Middle frontal gyrus (tissue), 1 donor: Measurements from ENCODE around the gene IRAK1BP1.
"Not testable (repeated sequence)": the region's sequence is repeated elsewhere in the genome, so short reads cannot be mapped to it uniquely, and the experiment has no call there.

Source experiments
- DNase-seq: peaks from one replicate; pipeline ENCODE4 v3.0.0-alpha.2; 2015; ENCODE audit warnings: low spot score; ENCODE audit errors: extremely low spot score

Gene IRAK1BP1, protein sequence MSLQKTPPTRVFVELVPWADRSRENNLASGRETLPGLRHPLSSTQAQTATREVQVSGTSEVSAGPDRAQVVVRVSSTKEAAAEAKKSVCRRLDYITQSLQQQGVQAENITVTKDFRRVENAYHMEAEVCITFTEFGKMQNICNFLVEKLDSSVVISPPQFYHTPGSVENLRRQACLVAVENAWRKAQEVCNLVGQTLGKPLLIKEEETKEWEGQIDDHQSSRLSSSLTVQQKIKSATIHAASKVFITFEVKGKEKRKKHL

DNA sequence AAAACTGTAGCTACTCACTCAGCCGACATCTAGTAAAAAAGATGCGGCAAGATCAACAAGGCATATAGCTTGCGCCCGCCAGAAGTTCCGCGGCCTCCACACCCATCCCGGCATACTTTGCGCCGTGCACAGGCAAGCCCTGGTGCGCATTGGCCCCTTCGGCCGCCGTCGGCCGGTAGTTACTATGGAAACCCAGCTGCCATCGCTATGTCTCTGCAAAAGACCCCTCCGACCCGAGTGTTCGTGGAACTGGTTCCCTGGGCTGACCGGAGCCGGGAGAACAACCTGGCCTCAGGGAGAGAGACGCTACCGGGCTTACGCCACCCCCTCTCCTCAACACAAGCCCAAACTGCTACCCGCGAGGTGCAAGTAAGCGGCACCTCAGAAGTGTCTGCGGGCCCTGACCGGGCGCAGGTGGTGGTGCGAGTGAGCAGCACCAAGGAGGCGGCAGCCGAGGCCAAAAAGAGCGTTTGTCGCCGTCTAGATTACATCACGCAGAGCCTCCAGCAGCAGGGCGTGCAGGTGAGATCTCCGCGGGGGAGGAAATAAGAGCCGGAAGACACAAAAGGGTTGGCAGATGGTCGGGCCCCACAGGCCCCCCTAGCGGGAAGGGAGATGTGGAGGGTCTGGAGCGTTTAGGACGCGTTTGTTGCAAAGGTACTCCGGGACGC lies at the start of gene IRAK1BP1:
Gene IRAK1BP1, plus strand, starts transcription at position 182 of the 671 bp plus-strand sequence. Its CDS starts 26 bp downstream, at position 208.
- peak; percentile 73 for DNase-seq

- DNase-seq, result no peak
Measured at GRCh38 chr6:78824045-78824444, 43.3 kb upstream of the IRAK1BP1 start.

DNA sequence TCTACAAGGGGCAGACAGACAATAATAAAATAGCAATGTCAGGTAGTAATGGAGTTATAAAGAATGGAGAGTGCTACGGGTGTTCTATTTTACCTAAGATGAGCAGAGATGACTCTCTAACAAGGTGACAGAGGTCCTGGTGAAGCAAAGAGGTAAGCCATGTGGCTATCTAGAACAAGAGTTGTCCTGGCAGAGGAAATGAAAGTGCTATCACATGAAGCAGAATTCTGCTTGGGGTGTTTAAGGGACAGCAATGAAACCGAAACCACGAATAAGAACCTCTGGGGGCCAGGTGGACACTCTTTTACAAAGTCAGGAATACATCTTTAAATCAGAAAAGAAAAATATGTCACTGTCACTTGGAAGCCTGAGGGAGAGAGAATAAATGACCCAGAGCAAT lies 37.9 kb upstream of the IRAK1BP1 start:
- no peak for DNase-seq

DNA sequence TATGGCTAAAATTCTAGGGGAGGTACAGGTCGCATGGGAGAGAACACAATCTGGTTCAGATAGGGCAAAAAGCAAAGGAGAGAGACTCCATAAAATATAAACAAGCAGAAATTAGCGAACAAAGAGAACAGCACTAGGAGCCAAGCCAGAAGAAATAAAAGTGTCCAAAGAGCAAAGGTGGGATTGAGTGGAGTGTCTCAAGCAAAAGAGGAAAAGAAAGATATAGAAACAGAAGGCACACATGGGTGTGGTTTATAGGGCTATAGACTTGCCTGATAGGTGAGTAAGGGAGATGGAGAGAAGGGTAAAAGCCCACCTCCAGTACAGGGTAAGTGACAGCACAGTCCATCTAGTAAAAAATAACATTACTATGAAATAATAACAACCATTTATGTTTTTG lies 36.5 kb upstream of the IRAK1BP1 start:
- no peak for DNase-seq

- no peak for DNase-seq
Measured at GRCh38 chr6:78831492-78831891, 35.9 kb upstream of the IRAK1BP1 start.

- DNase-seq, result no peak
Measured at GRCh38 chr6:78832091-78832808, 35.1 kb upstream of the IRAK1BP1 start.

DNA sequence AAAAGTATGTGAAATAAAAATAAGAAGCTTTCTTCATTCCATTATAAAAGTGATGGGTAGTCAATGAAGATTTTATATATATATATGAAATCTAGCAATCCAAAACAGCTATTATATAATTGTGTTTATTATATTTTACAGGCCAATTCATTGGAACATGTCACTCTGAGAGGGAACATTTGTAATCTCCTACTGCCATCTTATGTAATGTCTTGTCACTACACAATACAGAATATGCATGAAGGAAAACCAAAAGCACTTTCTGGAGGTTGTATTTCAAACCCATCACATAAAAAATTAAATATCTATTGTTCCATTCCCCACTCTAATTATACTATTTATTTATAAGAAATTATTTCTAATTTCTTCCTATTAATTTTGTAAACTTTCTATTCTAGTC lies 31.5 kb upstream of the IRAK1BP1 start:
- DNase-seq, result no peak

DNA sequence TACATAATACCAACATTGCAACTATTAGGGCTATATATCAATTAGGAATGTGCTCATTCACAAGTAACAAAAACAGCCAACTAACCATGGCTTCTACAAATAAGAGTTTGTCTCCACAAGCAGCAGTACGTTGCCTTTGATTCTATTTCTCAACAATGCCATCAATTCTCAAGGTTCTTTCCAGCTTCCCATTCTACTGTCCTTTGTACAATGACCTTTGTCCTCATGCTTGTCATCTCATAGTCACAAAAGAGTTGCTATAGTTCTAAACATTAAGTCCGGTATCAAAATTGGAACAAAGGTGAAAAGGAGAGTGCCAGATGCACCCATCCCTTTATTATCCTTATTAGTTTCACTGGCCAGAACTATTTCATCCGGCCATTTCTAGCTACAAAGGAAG lies 30.8 kb upstream of the IRAK1BP1 start:
- DNase-seq, result no peak

DNA sequence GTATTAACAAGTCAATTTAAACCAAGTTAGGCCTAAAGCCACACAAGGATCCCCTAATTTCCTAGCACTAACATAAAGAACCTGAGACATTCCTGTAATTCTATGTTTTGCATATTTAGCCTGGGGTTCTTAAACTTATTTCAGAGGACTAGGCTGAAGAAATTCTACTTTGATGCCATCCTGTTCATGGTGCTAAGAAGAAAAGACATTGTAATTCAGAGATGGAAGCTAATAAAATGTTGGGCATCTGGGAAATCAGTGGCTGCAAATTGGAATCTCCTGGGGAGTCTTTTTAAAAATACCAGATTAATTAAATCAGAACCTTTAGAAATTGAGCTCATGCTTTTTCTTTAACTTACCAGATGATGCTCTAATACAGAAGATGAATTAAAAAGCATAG lies 26.2 kb upstream of the IRAK1BP1 start:
- no peak for DNase-seq

- DNase-seq, result no peak
Measured at GRCh38 chr6:78842953-78843352, 24.4 kb upstream of the IRAK1BP1 start.

DNA sequence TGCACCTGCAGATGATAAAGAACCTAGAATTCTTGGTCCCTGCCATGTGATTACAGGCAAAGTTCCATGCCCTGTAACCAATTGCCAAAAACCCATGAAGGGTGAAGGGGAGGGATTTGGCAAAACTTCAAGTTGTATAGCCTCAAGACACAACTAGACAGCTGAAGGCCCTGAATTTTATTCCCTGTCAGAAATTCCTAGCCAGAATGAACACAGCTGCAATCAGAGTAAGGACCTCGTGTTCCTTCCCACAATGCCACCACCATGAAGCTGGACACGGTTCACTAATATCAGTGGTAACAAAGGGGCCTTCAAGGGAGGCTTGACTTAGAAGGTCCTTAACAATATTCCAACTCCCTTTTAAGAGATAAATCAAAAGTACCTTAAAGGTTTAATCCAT lies 22.5 kb upstream of the IRAK1BP1 start:
- DNase-seq, result no peak

DNA sequence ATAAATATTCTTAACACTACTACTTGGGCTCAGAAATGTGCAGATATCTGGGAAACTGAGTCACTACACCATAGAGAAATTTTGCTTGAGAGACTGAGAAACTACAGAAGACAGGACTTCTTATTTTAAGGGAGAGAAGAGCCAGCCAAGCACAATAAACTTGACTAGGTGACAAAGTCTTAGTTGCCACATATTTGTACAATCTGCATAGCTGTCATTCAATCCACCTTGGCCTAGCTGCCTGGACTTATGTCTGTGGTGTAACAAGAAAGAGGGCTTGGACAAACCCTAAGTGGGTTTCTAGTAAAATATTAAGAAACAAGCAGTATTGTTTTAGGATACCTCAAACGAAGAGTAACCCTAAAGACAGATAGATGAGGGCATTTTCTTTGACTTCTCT lies 21.8 kb upstream of the IRAK1BP1 start:
- DNase-seq, result no peak

- no peak for DNase-seq
Measured at GRCh38 chr6:78850621-78851020, 16.7 kb upstream of the IRAK1BP1 start.

DNA sequence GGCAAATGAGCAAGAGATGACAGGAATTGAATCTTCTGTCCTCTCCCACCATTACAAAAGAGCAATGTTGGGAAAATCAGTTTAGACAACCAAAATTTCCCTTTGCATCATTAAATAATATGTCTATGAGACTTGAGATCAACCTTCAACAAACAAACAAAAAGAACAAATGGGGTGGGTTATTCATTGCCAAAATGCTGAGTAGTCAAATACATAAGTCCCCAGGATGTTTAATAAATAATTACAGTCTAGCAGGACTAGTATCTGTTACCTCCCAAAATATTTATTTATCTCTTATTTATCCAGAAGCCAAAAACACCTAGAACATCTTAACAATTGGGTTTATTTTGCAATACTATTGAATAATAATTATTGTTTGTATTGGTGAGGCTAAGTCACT lies 16.2 kb upstream of the IRAK1BP1 start:
- no peak for DNase-seq

- no peak for DNase-seq
Measured at GRCh38 chr6:78854546-78854945, 12.8 kb upstream of the IRAK1BP1 start.

- not testable (repeated sequence) for DNase-seq
Measured at GRCh38 chr6:78858339-78858938, 8.9 kb upstream of the IRAK1BP1 start.

DNA sequence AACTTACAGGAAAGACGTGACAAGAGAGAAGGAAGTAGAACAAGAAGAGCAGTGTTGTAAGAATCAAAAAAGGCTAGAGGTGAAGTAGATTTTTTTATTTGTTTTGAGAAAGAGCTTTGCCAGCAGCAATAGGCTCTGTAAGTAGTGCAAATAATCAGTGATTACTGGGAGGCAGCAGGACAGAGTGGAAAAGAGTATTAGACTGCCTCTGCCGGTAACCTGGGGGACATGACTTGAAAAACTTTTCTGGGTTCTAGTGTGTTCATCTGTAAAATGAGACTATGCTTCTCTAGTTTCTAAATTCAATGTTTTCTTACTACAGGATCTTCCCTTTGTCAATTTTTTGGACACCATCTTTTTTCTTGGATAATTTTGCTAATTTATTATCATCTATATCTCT lies 5.8 kb upstream of the IRAK1BP1 start:
- no peak for DNase-seq

DNA sequence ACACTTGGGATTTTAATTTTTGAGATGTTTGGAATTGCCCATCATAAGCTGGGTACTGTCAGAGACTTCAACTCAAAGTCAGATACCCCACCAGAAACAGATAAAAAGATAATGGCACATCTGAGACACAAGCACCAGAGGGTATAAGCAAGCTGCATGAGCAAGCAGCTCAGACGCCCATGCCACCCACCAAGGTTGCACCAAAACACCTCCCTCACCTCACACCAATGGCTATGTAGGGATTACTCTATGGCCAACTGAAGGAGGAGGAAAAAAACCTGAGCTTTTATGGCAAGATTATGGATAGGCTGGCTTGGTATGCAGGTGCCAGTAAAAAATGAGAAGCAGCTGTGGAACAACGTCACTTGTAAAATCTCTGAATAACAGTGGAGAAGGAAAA lies 3.8 kb upstream of the IRAK1BP1 start:
- DNase-seq, result no peak

DNA sequence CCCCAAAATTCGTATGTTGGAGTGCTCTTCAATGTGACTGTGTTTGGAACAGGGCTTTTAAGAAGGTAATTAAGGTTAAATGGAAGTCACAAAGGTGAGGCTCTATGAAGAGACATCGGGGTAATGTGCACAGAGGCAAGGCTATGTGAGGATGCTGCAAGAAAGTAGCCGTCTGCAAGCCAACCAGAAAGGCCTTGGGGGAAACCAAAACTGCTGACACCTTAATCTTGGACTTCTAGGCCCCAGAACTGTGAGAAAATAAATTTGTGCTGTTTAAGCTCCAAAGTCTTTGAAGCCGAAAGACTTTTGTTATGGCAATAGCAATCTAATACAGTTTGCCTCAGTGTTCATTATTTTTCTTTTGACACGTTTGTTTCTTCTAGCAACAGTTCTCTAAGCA lies 2.4 kb upstream of the IRAK1BP1 start:
- DNase-seq, result no peak

DNA sequence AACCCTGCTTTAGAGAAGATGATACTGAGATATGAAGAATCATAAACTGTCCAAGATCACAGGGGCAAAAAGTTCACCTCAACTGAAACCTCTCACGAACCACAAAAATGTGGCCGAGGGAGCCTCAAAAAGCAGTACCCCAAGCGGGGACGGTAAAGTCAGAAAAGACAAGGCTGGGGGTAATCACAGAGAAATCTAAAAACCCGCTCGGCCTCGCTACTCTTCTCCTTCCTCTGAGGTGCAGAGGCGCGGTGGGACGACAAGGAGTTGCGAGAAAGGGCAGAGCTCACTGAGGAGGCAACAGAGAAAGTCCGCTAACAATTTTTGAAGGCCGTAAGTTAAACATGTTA lies 356 bp upstream of the IRAK1BP1 start:
- DNase-seq, result no peak

DNA sequence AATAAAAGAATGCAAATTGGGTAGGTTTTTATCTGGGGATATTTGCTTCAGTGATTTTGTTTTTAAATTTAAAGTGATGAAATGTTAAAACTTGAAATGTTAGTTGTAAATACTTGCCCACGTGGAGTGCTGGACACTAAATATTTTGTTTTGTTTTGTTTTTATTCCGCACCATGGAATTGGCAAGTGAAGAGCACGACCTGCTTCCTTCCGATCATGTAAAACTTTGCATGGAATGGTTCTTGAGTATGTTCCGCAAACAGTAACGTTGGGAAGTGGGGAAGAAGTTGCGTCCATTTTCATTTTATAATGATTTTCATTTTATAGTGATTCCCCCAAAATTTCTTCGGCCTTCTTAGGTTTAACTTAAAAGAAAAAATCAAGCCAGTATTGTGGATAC lies 765 bp downstream of the IRAK1BP1 start:
- DNase-seq, result no peak

DNA sequence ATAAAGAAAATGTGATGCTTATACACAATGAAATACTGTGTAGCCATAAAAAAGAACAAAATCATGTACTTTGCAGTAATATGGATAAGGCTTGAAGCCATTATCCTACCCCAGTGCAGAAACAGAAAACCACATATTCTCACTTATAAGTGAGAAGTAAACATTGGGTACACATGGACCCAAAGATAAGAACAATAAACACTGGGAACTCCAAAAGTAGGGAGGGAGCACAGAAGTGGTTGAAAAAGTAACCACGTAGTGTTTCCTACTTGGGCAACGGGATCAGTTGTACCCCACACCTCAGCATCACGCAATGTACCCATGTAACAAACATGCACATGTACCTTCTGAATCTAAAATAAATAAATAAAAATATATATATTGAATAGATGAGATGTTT lies 8.2 kb downstream of the IRAK1BP1 start:
- DNase-seq, result no peak
